NT2/D1 (cell line): ENCODE measurements around the gene WAPL.

ENCODE experiments used
- SUZ12 ChIP-seq: IDR thresholded peaks from 2 replicates; pipeline ENCODE4 v1.6.1; 2011; ENCODE audit not compliant: insufficient read length, insufficient read depth; ENCODE audit errors: extremely low read depth
- YY1 ChIP-seq: IDR thresholded peaks from 2 replicates; pipeline ENCODE4 v1.6.1; 2011; ENCODE audit not compliant: insufficient read length, insufficient read depth

DNA sequence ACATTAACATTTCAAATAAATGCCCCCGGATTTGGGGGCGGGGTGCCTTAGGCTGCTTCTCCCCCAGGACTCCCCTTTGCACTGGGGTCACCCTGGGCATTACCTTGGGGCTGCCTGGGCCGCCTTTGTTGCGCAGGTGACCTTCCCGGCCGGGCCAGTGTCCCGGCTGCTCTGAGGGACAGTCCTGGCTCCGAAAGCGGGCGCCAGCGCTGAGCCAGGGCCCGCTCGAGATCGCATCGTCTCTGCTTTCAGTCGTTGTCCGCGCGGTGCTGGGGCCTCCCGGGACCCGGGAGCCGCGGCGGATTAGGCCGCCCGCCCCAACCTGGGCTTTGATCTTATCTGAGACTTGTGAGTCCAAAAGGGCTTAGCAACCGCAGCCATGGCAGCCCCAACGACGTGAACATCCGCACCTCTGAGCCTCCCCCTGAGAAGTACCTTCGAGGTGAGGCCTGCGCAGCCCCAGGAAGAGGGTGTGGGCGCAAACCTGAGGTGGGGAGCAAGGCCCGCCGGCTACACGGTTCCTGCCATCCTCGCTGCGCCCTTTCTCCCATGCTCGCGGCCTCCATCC lies 14.8 kb upstream of the WAPL start:
- no peak for TF ChIP-seq SUZ12
- no peak for TF ChIP-seq YY1
